ENCODE results near the gene ADGRG7. TPM values are rescaled to one million over a fixed set of nuclear protein-coding genes. Genes with fewer than 3 reads are reported as not detected.

ADGRG7 gene
- total RNA-seq, 1 donor from 2014 or later: not detected

GRCh38 chr3:100614941-100615340 lies 5.5 kb downstream of the ADGRG7 start:
- no peaks in the 10 kb centered on the region for H3K4me1 ChIP-seq (ENCODE audit: control insufficient read depth in 3 of 3, insufficient read depth in 3 of 3, low read length in 3 of 3)

DNA sequence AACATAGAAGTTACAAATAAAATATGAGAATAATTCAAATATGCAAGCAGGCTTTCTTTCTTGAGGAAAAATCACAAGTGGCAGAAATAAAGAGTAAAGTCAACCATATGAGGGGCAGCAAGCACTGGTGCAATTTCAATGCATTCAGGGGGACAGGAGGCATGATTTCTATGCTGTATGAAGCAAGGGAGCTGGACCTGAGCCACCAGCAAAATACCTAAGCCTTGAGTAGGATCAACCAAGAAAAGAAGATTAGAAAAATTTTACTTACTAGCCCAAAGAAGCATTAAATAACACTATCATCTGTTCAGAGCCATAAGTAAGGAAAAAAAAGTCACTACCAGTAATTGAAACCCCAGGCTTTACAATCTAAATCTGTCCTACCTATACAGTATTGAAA lies 6.3 kb downstream of the ADGRG7 start:
- peaks cover 0 to 1% (median under 1%) of the 10 kb centered on the region in 3 donors for H3K27me3 ChIP-seq (ENCODE audit: control insufficient read depth in 3 of 3, insufficient read depth in 3 of 3, low read length in 3 of 3)
- no peak overlapping the region for H3K27ac ChIP-seq (ENCODE audit: low read depth, low read length)
- H3K4me1 ChIP-seq (ENCODE audit: control insufficient read depth in 3 of 3, insufficient read depth in 3 of 3, low read length in 3 of 3): no peaks in the 10 kb centered on the region
- no peaks in the 10 kb centered on the region for H3K9me3 ChIP-seq (ENCODE audit: control insufficient read depth in 3 of 3, low read length in 3 of 3)
- no peak overlapping the region for H3K4me3 ChIP-seq (ENCODE audit: low read length in 3 of 3)
- no peaks in the 10 kb centered on the region for H3K36me3 ChIP-seq (ENCODE audit: control insufficient read depth in 3 of 3, insufficient read depth in 3 of 3, low read length in 3 of 3)
- no peak overlapping the region for H3K9ac ChIP-seq (ENCODE audit: low read depth in 1 of 3, low read length in 3 of 3)

More at GRCh38 chr3:100614941-100615340, 5.5 kb downstream of the ADGRG7 start:
- no peak overlapping the region for H3K27ac ChIP-seq (ENCODE audit: low read depth, low read length)
- H3K36me3 ChIP-seq (ENCODE audit: control insufficient read depth in 3 of 3, insufficient read depth in 3 of 3, low read length in 3 of 3): no peaks in the 10 kb centered on the region
- peaks cover 0 to 4% (median 3%) of the 10 kb centered on the region in 3 donors for H3K27me3 ChIP-seq (ENCODE audit: control insufficient read depth in 3 of 3, insufficient read depth in 3 of 3, low read length in 3 of 3)
- no peak overlapping the region for H3K4me3 ChIP-seq (ENCODE audit: low read length in 3 of 3)
- no peaks in the 10 kb centered on the region for H3K9me3 ChIP-seq (ENCODE audit: control insufficient read depth in 3 of 3, low read length in 3 of 3)
- H3K9ac ChIP-seq (ENCODE audit: low read depth in 1 of 3, low read length in 3 of 3): no peak overlapping the region

DNA sequence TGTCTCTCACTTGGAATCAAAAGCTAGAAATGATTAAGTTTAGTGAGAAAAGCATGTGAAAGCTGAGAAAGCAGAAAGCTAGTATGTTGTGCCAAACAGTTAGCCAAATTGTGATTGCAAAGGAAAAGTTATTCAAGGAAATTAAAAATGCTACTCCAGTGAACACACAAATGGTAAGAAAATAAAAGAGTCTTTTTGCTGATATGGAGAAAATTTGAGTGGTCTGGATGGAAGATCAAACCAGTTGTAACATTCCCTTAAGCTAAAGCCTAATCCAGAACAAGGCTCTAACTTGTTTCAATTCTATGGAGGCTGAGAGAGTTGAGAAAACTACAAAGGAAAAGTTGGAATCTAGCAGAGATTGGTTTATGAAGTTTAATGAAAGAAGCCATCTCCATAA lies 11.8 kb downstream of the ADGRG7 start:
- Histone ChIP-seq H3K4me1 (ENCODE audit: control insufficient read depth in 3 of 3, insufficient read depth in 3 of 3, low read length in 3 of 3) (no peaks in the 10 kb centered on the region), H3K27me3 (ENCODE audit: control insufficient read depth in 3 of 3, insufficient read depth in 3 of 3, low read length in 3 of 3) (no peaks in the 10 kb centered on the region), H3K4me3 (ENCODE audit: low read length in 3 of 3) (no peak overlapping the region), H3K36me3 (ENCODE audit: control insufficient read depth in 3 of 3, insufficient read depth in 3 of 3, low read length in 3 of 3) (no peaks in the 10 kb centered on the region), H3K9ac (ENCODE audit: low read depth in 1 of 3, low read length in 3 of 3) (no peak overlapping the region), H3K27ac (ENCODE audit: low read depth, low read length) (no peak overlapping the region), H3K9me3 (ENCODE audit: control insufficient read depth in 3 of 3, low read length in 3 of 3) (no peaks in the 10 kb centered on the region)

DNA sequence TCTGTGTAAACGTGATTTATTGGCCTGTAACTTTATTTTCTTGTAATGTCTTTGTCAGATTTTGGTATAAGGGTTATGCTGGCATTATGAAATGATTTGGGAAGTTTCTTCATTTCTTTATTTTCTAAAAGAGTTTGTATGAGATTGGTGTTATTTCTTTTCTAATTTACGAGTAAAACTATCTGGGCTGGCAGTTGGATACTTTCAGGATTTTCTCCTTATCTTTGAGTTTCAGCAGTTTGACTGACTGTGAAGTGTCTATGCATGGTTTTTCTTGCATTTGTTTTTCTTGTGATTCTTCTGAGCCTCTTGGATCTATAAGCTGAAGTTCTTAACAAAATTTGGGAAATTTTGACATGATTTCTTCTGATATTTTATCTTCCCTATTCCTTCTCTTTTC lies 18.1 kb downstream of the ADGRG7 start:
- no peak overlapping the region for H3K27ac ChIP-seq (ENCODE audit: low read depth, low read length)
- H3K4me1 ChIP-seq (ENCODE audit: control insufficient read depth in 3 of 3, insufficient read depth in 3 of 3, low read length in 3 of 3): no peaks in the 10 kb centered on the region
- H3K27me3 ChIP-seq (ENCODE audit: control insufficient read depth in 3 of 3, insufficient read depth in 3 of 3, low read length in 3 of 3): no peaks in the 10 kb centered on the region
- H3K36me3 ChIP-seq (ENCODE audit: control insufficient read depth in 3 of 3, insufficient read depth in 3 of 3, low read length in 3 of 3): no peaks in the 10 kb centered on the region
- no peaks in the 10 kb centered on the region for H3K9me3 ChIP-seq (ENCODE audit: control insufficient read depth in 3 of 3, low read length in 3 of 3)
- H3K9ac ChIP-seq (ENCODE audit: low read depth in 1 of 3, low read length in 3 of 3): no peak overlapping the region
- no peak overlapping the region for H3K4me3 ChIP-seq (ENCODE audit: low read length in 3 of 3)

- Histone ChIP-seq H3K4me3 (ENCODE audit: low read length in 3 of 3) (no peak overlapping the region), H3K27ac (ENCODE audit: low read depth, low read length) (no peak overlapping the region), H3K27me3 (ENCODE audit: control insufficient read depth in 3 of 3, insufficient read depth in 3 of 3, low read length in 3 of 3) (no peaks in the 10 kb centered on the region), H3K36me3 (ENCODE audit: control insufficient read depth in 3 of 3, insufficient read depth in 3 of 3, low read length in 3 of 3) (no peaks in the 10 kb centered on the region), H3K4me1 (ENCODE audit: control insufficient read depth in 3 of 3, insufficient read depth in 3 of 3, low read length in 3 of 3) (no peaks in the 10 kb centered on the region), H3K9ac (ENCODE audit: low read depth in 1 of 3, low read length in 3 of 3) (no peak overlapping the region), H3K9me3 (ENCODE audit: control insufficient read depth in 3 of 3, low read length in 3 of 3) (no peaks in the 10 kb centered on the region)
Observed at GRCh38 chr3:100629421-100630127, 20.2 kb downstream of the ADGRG7 start.

- H3K36me3 ChIP-seq (ENCODE audit: control insufficient read depth in 3 of 3, insufficient read depth in 3 of 3, low read length in 3 of 3): no peaks in the 10 kb centered on the region
- no peak overlapping the region for H3K9ac ChIP-seq (ENCODE audit: low read depth in 1 of 3, low read length in 3 of 3)
- H3K9me3 ChIP-seq (ENCODE audit: control insufficient read depth in 3 of 3, low read length in 3 of 3): no peaks in the 10 kb centered on the region
- no peak overlapping the region for H3K4me3 ChIP-seq (ENCODE audit: low read length in 3 of 3)
- no peak overlapping the region for H3K27ac ChIP-seq (ENCODE audit: low read depth, low read length)
- no peaks in the 10 kb centered on the region for H3K4me1 ChIP-seq (ENCODE audit: control insufficient read depth in 3 of 3, insufficient read depth in 3 of 3, low read length in 3 of 3)
- H3K27me3 ChIP-seq (ENCODE audit: control insufficient read depth in 3 of 3, insufficient read depth in 3 of 3, low read length in 3 of 3): no peaks in the 10 kb centered on the region
Observed at GRCh38 chr3:100630664-100631063, 21.3 kb downstream of the ADGRG7 start.

GRCh38 chr3:100631236-100631635 lies 21.8 kb downstream of the ADGRG7 start:
- Histone ChIP-seq H3K4me1 (ENCODE audit: control insufficient read depth in 3 of 3, insufficient read depth in 3 of 3, low read length in 3 of 3) (no peaks in the 10 kb centered on the region), H3K9me3 (ENCODE audit: control insufficient read depth in 3 of 3, low read length in 3 of 3) (no peaks in the 10 kb centered on the region), H3K4me3 (ENCODE audit: low read length in 3 of 3) (no peak overlapping the region), H3K27me3 (ENCODE audit: control insufficient read depth in 3 of 3, insufficient read depth in 3 of 3, low read length in 3 of 3) (no peaks in the 10 kb centered on the region), H3K36me3 (ENCODE audit: control insufficient read depth in 3 of 3, insufficient read depth in 3 of 3, low read length in 3 of 3) (no peaks in the 10 kb centered on the region), H3K27ac (ENCODE audit: low read depth, low read length) (no peak overlapping the region), H3K9ac (ENCODE audit: low read depth in 1 of 3, low read length in 3 of 3) (no peak overlapping the region)

- Histone ChIP-seq H3K4me1 (ENCODE audit: control insufficient read depth in 3 of 3, insufficient read depth in 3 of 3, low read length in 3 of 3) (no peaks in the 10 kb centered on the region), H3K9ac (ENCODE audit: low read depth in 1 of 3, low read length in 3 of 3) (no peak overlapping the region), H3K4me3 (ENCODE audit: low read length in 3 of 3) (no peak overlapping the region), H3K36me3 (ENCODE audit: control insufficient read depth in 3 of 3, insufficient read depth in 3 of 3, low read length in 3 of 3) (no peaks in the 10 kb centered on the region), H3K27me3 (ENCODE audit: control insufficient read depth in 3 of 3, insufficient read depth in 3 of 3, low read length in 3 of 3) (no peaks in the 10 kb centered on the region), H3K27ac (ENCODE audit: low read depth, low read length) (no peak overlapping the region), H3K9me3 (ENCODE audit: control insufficient read depth in 3 of 3, low read length in 3 of 3) (peaks cover 0 to 5% (median 0%) of the 10 kb centered on the region in 3 donors)
Observed at GRCh38 chr3:100634493-100635272, 25.3 kb downstream of the ADGRG7 start.

GRCh38 chr3:100635273-100635701 lies 25.9 kb downstream of the ADGRG7 start:
- Histone ChIP-seq H3K9ac (ENCODE audit: low read depth in 1 of 3, low read length in 3 of 3) (no peak overlapping the region), H3K36me3 (ENCODE audit: control insufficient read depth in 3 of 3, insufficient read depth in 3 of 3, low read length in 3 of 3) (no peaks in the 10 kb centered on the region), H3K9me3 (ENCODE audit: control insufficient read depth in 3 of 3, low read length in 3 of 3) (peaks cover 0 to 5% (median 0%) of the 10 kb centered on the region in 3 donors), H3K27me3 (ENCODE audit: control insufficient read depth in 3 of 3, insufficient read depth in 3 of 3, low read length in 3 of 3) (no peaks in the 10 kb centered on the region), H3K27ac (ENCODE audit: low read depth, low read length) (no peak overlapping the region), H3K4me3 (ENCODE audit: low read length in 3 of 3) (no peak overlapping the region), H3K4me1 (ENCODE audit: control insufficient read depth in 3 of 3, insufficient read depth in 3 of 3, low read length in 3 of 3) (no peaks in the 10 kb centered on the region)

- no peaks in the 10 kb centered on the region for H3K4me1 ChIP-seq (ENCODE audit: control insufficient read depth in 3 of 3, insufficient read depth in 3 of 3, low read length in 3 of 3)
- H3K9me3 ChIP-seq (ENCODE audit: control insufficient read depth in 3 of 3, low read length in 3 of 3): peaks cover 0 to 5% (median 0%) of the 10 kb centered on the region in 3 donors
- no peaks in the 10 kb centered on the region for H3K27me3 ChIP-seq (ENCODE audit: control insufficient read depth in 3 of 3, insufficient read depth in 3 of 3, low read length in 3 of 3)
- no peak overlapping the region for H3K27ac ChIP-seq (ENCODE audit: low read depth, low read length)
- H3K36me3 ChIP-seq (ENCODE audit: control insufficient read depth in 3 of 3, insufficient read depth in 3 of 3, low read length in 3 of 3): no peaks in the 10 kb centered on the region
- no peak overlapping the region for H3K9ac ChIP-seq (ENCODE audit: low read depth in 1 of 3, low read length in 3 of 3)
- no peak overlapping the region for H3K4me3 ChIP-seq (ENCODE audit: low read length in 3 of 3)
Observed at GRCh38 chr3:100637197-100637631, 27.8 kb downstream of the ADGRG7 start.
